ENCODE results near the gene DNMT3B.
"Not testable (repeated sequence)": the region's sequence is repeated elsewhere in the genome, so short reads cannot be mapped to it uniquely, and the experiment has no call there.

The DNMT3B gene

DNA sequence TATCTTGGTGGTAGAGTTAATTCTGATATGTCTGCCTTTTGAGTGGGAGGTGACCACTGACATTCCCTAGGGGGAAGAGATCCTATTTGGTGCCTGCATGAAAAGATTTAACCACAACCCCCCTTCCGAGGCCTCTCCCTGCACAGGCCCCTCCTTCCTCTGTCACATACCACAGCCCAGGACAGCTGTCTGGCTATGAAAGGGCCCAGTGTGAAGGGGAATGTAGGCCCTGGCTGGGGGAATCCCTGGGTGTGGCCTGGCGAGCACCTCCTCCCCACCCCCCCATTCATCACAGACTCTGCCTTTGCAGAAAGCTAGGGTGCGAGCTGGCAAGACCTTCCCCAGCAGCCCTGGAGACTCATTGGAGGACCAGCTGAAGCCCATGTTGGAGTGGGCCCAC is 30.1 kb downstream of the DNMT3B start:
- DNase-seq (ENCODE audit: low spot score): no peak

DNA sequence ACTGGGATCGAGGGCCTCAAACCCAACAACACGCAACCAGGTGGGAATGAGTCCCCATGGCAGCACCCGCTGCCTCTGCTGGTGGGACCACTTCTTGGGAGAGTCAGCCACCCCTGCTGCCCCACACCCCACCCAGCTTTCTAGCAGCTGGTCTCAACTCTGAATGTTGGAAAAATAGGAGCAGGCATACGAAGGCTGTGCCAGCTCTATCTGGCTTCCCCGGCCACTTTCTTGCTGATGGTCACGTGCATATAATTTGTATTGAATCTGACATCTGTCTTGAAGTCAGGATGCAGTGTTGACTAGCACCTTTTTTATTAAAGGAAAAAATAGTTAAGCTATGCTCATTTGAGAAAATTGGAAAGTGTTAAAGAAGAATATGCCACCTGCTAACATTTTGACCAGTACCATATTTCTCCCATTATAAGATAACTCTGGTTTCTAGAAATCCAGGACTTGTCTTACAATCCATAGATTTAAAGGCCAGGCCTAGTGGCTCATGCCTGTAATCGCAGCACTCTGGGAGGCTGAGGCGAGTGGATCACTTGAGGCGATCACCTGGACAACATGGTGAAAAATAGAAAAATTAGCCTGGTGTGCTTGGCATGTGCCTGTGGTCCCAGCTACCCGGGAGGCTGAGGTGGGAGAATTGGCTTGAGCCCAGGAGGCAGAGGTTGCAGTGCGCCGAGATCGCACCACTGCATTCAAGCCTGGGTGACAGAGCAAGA is 30.7 kb downstream of the DNMT3B start:
- DNase-seq (ENCODE audit: low spot score): no peak

DNA sequence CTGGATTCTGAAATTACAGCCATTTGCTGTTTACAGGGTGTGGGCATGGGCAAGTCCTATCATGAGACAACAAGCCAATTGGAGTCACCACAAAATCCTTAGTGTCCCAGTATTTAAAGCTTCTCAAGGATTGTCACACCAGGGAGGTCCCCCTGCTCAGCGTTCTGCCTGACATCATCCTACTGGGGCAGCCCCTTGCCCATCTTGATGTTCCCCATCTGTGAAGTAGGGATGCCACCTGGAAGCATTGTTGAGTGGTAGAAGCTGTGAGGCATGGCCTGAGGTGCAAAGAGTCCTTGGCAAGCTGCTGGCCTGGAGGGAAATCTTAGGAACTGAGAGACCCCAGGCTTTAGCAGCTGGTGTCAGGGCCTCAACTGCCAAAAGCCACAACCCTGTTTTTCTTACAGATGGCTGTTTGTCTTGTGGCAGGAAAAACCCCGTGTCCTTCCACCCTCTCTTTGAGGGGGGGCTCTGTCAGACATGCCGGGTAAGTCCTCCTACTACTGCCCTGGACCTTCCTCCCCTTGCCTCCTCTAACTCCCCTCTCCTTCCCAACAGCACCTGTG is 34.3 kb downstream of the DNMT3B start:
- no peak for DNase-seq (ENCODE audit: low spot score)

DNA sequence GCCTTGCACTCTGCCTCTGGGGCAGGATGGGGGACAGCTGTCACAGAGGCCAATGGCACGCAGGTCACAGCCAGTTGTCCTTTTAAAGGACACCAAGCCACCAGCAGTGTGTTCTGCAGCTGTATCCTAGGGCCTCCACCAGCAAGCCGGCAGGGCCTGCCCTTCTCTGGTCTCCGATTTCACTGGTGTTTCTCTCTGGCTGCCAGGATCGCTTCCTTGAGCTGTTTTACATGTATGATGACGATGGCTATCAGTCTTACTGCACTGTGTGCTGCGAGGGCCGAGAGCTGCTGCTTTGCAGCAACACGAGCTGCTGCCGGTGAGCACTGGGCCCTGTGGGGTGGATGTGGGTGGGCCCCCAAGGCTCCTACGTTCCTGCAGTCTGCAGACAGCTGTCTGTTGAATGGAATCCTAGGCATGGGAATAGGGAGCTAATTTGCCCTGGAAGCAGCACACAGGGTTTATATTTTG is 34.8 kb downstream of the DNMT3B start:
- DNase-seq (ENCODE audit: low spot score): no peak

DNA sequence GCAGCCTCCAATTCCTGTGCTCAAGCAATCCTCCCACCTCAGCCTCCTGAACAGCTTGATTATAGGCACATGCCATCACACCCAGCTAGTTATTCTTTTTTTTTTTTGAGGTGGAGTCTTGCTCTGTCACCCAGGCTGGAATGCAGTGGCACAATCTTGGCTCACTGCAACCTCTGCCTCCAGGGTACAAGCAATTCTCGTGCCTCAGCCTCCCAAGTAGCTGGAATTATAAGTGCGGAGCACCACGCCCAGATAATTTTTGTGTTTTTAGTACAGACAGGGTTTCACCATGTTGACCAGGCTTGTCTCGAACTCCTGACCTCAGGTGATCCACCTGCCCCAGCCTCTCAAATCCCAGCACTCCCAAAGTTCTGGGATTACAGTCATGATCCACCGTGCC is 35.4 kb downstream of the DNMT3B start:
- DNase-seq (ENCODE audit: low spot score): not testable (repeated sequence)

DNA sequence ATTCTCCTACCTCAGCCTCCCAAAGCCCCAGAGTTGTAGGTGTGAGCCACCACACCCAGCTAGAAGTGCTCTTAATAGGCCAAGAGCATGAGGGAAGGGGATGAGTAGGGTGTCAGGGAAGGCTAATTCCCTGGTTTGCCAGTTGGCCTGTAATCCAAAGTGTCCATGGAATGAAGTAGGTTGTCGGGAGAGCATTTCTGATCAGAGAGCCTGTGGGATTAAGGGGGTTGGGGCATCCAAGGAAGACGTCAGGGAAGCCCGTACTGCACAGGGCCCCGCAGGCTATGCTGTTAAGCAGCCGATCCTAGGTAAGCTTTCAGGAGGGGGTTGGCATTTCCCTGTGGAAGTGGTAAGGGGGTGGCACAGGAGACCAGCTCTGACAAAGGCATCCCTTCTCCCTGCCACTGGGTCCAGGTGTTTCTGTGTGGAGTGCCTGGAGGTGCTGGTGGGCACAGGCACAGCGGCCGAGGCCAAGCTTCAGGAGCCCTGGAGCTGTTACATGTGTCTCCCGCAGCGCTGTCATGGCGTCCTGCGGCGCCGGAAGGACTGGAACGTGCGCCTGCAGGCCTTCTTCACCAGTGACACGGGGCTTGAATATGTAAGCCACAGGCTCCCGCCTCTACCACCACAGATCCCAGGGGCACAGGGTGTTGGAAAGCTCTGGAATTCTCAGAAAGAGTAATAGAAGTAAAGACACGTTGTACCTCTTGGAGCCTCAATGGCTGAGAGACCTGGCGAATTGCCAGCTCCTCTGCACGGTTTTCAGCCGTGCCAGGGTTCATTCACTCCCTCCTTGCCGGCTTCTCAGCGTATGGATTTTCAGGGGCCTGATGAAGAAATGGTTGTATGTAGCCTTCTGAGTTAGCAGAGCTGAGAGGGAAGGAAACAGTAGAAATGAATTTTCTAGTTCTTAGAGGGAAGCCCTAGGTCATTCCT is 36.1 kb downstream of the DNMT3B start:
- DNase-seq (ENCODE audit: low spot score): no peak

DNA sequence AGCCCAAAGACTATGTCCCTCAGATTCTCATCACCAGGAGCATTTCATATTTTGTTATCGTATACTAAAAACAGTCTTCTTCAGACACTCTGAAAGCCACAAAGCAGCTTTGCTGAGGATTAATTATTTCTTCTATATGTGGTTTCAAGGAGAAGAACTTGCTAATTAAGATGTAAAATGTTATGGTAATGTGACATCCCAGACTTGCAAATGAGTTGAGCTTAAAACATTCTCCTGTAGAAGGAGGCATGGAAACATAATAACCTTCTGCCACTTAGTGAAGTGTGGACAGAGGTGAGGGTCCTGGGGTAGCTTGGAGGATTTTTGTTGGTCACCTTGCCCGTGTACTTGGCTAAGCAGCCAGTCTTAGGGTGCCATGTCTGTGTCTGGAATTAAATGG is 40.9 kb downstream of the DNMT3B start:
- DNase-seq (ENCODE audit: low spot score): no peak

DNA sequence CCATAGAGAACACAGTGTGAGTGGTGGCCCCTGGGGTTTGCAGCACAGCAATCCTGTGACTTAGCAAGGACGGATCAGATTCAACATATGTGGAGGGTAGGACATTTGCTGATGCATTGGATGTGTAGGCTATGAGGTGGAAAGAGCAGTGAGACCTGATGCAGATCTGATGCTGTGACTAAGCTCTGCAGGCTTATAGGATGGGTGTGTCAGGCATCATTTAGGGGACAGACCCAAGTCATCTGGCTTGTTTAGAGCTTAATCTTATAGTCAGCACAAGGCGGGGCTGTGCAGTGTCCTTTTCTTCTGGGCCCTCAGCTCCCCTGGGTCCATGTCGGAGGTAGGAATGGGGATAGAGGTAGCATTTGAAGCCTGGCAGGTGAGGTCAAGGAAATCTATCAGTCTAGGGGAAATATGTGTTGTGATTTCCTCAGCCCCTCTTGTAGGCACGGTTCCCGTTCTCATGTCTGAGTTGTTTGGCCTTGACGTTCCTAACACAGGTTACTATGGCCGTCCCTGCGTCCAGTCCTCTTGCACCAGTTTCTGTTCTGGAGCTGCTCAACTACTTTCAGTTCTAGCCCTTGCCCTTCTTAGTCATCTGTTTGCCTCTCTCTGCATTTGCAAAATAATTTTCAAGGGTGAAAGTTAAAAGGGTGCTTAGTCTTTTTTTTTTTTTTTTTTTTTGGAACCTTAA is 42.0 kb downstream of the DNMT3B start:
- no peak for DNase-seq (ENCODE audit: low spot score)

DNA sequence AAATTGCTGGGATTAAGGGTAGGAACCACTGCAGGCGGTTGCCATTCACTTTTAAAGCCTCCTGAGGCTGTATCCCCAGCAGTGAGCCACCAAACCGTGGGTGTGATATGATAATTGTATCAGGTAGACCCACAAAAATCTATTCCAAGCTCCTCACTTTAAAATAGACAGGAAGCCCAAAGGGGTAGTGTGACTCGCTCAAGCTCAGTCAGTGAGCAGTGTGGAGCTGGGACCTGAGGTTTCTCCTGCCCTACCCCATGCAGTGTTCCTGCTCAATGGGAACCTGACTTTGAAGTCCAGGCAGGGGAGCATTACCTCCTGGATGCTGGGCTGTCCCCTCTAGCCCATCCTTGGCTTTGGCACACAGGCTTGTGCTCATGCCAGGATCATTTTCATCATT is 42.6 kb downstream of the DNMT3B start:
- DNase-seq (ENCODE audit: low spot score): no peak

DNA sequence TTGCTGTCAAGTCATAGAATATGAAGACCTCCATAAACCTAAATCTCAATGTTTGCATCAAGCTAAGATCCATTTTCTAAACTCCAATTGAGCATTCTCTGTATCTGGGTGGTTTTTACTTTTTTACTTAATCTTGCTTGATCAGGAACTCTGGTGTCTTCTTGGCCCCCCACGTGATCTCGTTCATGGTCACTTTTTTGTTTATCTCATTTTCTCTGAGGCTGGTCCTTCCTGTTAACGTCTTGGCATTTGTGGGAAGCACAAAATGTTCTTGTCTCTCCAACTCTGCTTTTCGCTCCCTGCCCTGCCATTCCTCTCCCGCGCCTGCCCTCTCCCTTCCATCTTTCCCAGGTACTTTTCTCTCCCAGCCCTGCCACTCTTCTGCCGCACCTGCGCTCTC is 43.5 kb downstream of the DNMT3B start:
- DNase-seq (ENCODE audit: low spot score): no peak

DNA sequence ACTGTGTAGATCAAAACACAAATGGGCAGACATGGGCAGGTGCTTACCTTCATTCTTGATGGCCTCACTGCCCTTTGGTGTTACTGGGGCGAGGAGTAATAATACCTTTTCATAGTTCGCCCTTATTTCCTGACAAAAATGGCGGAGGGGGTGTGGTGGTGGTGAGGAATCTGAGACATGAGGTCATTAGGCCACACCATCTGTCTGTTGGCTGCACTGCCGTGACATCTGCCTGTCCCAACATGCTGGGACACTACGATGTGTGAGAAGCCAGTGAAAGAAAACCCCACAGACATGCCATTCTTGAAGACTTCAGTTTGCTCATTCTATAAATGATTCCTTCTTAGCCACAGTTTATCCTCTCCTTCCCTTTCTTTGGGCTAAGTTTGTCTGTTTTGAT is 44.2 kb downstream of the DNMT3B start:
- no peak for DNase-seq (ENCODE audit: low spot score)

DNA sequence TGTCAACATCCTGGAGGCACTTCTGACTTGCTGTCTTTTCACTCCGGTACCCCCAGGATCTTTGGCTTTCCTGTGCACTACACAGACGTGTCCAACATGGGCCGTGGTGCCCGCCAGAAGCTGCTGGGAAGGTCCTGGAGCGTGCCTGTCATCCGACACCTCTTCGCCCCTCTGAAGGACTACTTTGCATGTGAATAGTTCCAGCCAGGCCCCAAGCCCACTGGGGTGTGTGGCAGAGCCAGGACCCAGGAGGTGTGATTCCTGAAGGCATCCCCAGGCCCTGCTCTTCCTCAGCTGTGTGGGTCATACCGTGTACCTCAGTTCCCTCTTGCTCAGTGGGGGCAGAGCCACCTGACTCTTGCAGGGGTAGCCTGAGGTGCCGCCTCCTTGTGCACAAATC is 45.5 kb downstream of the DNMT3B start:
- no peak for DNase-seq (ENCODE audit: low spot score)

DNA sequence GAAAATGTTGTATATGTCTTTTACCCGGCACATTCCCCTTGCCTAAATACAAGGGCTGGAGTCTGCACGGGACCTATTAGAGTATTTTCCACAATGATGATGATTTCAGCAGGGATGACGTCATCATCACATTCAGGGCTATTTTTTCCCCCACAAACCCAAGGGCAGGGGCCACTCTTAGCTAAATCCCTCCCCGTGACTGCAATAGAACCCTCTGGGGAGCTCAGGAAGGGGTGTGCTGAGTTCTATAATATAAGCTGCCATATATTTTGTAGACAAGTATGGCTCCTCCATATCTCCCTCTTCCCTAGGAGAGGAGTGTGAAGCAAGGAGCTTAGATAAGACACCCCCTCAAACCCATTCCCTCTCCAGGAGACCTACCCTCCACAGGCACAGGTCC is 46.3 kb downstream of the DNMT3B start:
- no peak for DNase-seq (ENCODE audit: low spot score)

DNA sequence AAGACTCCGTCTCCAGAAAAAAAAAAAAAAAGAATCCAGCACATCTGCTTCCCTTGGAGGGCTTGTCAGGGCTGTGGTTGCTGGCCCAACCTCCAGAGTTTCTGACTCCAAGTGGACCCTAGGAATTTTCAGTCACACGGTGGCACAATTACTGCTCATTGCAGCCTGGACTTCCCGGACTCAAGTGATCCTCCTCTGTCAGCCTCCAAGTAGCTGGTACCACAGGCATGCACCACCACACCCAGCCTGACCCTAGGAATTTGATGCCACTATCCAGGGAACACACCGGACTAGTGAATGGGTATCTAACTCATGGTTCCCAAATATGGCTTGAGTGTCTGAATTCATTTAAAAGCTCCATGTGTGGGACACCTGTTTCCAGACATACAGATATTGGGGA is 47.7 kb downstream of the DNMT3B start:
- no peak for DNase-seq (ENCODE audit: low spot score)

DNA sequence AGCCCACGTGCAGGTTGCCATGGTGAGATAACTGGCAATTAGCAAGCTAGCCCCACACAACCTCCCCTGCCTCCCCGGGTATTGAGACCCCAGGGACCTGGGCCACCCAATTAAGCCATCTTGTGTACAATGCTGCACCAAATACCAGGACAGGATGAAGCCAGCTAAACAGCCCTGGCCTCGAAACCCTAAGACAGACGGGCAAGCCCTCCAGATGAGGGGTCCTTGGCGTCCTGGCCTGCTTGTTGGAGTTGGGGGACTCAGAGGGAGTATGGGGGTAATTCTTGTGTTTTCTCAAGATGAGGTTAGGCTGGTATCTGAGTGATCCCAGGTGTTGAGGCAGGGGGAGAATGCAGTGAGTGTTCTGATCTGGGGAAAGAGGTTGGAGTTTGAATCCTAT is 48.8 kb downstream of the DNMT3B start:
- no peak for DNase-seq (ENCODE audit: low spot score)

DNA sequence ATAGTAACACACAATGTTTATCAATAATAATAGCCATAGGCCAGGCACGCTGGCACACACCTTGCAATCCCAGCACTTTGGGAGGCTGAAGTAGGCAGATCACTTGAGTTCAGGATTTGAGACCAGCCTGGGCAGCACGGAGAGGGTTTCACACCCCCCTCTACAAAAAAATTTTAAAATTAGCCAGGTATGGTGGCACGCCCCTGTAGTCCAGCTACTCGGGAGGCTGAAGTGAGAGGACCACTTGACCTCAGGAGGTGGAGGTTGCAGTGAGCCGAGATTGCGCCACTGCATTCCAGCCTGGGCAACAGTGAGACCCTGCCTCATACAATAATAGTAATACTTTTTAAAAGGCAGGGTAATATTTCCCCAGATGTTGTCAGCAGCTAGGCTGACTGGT is 49.7 kb downstream of the DNMT3B start:
- no peak for DNase-seq (ENCODE audit: low spot score)

DNA sequence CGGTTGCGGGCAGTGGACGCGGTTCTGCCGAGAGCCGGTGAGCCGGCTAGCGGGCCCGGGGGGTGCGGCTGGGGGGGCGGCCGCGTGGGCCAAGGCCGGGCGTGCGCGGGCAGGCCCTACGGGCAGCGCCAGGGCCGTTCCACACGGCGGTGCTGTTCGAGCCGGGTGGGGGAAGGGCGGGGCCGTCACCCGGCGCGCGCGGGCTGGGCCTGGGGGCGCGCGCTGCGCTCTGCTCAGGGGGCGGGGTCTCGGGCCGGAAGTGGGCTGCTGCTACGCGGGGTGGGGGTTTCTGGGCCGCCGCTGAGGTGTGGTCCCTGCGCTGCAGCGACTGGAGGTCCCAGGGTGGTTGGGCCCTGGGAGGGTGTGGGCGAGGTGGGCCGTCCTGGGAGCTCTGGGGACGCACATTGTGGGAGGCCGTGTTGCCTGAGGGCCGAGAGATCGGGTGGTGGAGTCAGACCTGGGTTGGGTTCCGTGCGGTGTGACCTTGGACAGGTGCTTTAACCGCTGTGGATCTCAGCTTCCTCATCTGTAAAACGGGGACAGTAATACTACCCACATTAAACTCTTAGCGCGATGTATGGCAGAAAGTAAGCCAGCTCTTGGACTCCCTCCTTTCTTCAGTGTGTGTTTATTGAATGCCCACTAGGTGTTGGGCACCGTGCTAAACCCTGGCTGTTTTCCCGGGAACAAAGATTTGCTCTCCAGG is 58.0 kb downstream of the DNMT3B start:
- DNase-seq (ENCODE audit: low spot score): peak; percentile 77

DNA sequence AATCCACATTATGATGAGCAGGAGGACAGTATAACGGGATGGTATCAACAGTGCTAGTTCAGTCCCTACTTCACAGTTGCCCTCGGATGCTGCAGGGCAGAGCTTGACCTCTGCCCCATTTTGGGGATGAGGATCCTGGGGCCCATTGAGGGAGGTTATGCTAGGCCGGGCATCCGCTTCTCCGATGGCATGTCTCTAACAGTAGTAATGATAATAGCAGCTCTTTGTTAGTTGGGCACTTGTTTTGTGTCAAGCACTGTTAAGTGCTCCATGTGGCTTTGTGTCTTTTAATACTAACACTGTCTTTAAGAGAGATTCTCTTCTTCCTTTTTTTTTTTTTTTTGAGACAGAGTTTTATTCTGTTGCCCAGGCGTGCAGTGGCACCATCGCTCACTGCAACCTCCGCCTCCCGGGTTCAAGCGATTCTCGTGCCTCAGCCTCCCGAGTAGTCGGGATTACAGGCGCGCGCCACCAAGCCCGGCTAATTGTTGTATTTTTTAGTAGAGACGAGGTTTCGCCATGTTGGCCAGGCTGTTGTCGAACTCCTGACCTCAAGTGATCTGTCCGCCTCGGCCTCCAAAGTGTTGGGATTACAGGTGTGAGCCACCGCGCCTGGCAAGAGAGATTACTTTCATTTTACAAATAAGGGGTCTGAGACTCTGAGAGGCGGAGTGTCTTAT is 58.7 kb downstream of the DNMT3B start:
- no peak for DNase-seq (ENCODE audit: low spot score)

DNA sequence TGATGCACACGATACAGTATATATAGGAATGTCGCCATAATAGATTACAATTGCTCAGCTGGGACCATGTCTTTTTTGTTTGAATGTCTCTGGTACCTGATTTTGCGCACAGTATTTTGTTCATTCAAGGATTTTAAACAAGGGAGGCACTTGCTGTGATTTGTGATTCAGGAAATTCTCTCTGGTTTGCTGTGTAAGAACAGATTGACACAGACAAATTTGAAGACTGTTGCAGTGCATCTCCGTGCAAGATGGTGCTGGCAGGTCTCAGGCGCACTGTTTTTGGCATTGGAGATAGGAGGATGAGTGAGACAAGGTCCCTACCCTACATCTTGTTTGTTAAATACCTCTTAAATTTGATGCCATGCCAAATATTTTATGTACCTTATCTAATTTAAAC is 60.0 kb downstream of the DNMT3B start:
- no peak for DNase-seq (ENCODE audit: low spot score)

DNA sequence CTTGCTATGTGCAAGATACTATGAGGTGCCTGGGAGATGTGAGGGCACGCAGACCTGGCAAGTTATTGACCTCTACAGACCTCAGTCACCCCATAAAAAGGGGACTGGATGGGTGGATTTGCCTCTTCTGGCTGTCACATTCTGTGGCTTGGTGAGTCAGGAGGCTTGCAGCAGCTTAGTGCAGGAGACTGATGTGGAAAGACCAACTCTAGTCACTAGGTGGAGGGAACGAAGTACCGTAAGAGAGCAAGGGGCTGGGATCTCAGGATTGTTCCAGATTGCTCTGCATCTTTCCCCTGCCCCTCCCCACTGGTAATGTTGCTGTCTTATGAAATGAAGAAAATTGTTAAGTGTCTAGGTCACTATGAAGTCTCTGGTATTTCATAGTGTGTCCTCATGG is 60.9 kb downstream of the DNMT3B start:
- DNase-seq (ENCODE audit: low spot score): no peak
